Measurements from ENCODE around the gene PSENEN.
"Not testable (repeated sequence)": the region's sequence is repeated elsewhere in the genome, so short reads cannot be mapped to it uniquely, and the experiment has no call there.

PSENEN gene

GRCh38 chr19:35718345-35719041, 27.0 kb upstream of the PSENEN start:
- DNase-seq (ENCODE audit: low read depth), result no peak

- no peak for DNase-seq (ENCODE audit: low read depth)
Observed at GRCh38 chr19:35719402-35720162, 25.9 kb upstream of the PSENEN start.

GRCh38 chr19:35720163-35720524, 25.3 kb upstream of the PSENEN start:
- DNase-seq (ENCODE audit: low read depth), result no peak

- DNase-seq (ENCODE audit: low read depth), result no peak
Observed at GRCh38 chr19:35720648-35721047, 24.8 kb upstream of the PSENEN start.

GRCh38 chr19:35721374-35721773, 24.1 kb upstream of the PSENEN start:
- DNase-seq (ENCODE audit: low read depth), result no peak

GRCh38 chr19:35722461-35722860, 23.0 kb upstream of the PSENEN start:
- no peak for DNase-seq (ENCODE audit: low read depth)

GRCh38 chr19:35722897-35723296, 22.6 kb upstream of the PSENEN start:
- DNase-seq (ENCODE audit: low read depth), result no peak

GRCh38 chr19:35723671-35724070, 21.8 kb upstream of the PSENEN start:
- DNase-seq (ENCODE audit: low read depth), result no peak

- DNase-seq (ENCODE audit: low read depth), result not testable (repeated sequence)
Observed at GRCh38 chr19:35724132-35724531, 21.3 kb upstream of the PSENEN start.

- no peak for DNase-seq (ENCODE audit: low read depth)
Observed at GRCh38 chr19:35724560-35724959, 20.9 kb upstream of the PSENEN start.

GRCh38 chr19:35725216-35725861, 20.1 kb upstream of the PSENEN start:
- DNase-seq (ENCODE audit: low read depth), result no peak

- DNase-seq (ENCODE audit: low read depth), result no peak
Observed at GRCh38 chr19:35727053-35727955, 18.1 kb upstream of the PSENEN start.

GRCh38 chr19:35727956-35728706, 17.3 kb upstream of the PSENEN start:
- no peak for DNase-seq (ENCODE audit: low read depth)

GRCh38 chr19:35729021-35729420, 16.4 kb upstream of the PSENEN start:
- DNase-seq (ENCODE audit: low read depth), result no peak

GRCh38 chr19:35729763-35730162, 15.7 kb upstream of the PSENEN start:
- DNase-seq (ENCODE audit: low read depth), result no peak

GRCh38 chr19:35730326-35730725, 15.1 kb upstream of the PSENEN start:
- no peak for DNase-seq (ENCODE audit: low read depth)

- no peak for DNase-seq (ENCODE audit: low read depth)
Observed at GRCh38 chr19:35731353-35731752, 14.1 kb upstream of the PSENEN start.

GRCh38 chr19:35731779-35732405, 13.6 kb upstream of the PSENEN start:
- no peak for DNase-seq (ENCODE audit: low read depth)

- no peak for DNase-seq (ENCODE audit: low read depth)
Observed at GRCh38 chr19:35732540-35733179, 12.8 kb upstream of the PSENEN start.

Data from GM04503 (cell line).